CD4-positive, CD25-positive, alpha-beta regulatory T cell (primary cell): Measurements from ENCODE around the gene AUTS2. TPM values are rescaled to one million over a fixed set of nuclear protein-coding genes. Genes with fewer than 3 reads are reported as not detected.

Experiments used
- ATAC-seq, 2 donors: fragments of 150-1000 bp; cut with Tn5 transposase; one replicate each; pipeline ENCODE4 v1.10.0; 2021; ENCODE audit warnings: low read depth in 2 of 2, moderate number of reproducible peaks in 2 of 2, moderate library complexity in 1 of 2
- DNase-seq, 3 donors: peaks; one replicate each; pipeline versions ENCODE4 v3.0.0 to v3.0.0-alpha.2; 2012 to 2022; ENCODE audit warnings: mixed read lengths in 1 of 3
- H3K27ac ChIP-seq: one replicate; pipeline ENCODE4 v1.7.0; 2013; ENCODE audit warnings: mild to moderate bottlenecking, low read length; ENCODE audit not compliant: insufficient read depth, poor library complexity, severe bottlenecking
- H3K27me3 ChIP-seq: one replicate; pipeline ENCODE4 v1.7.0; 2013; ENCODE audit warnings: low read length; ENCODE audit not compliant: control insufficient read depth, insufficient read depth
- H3K36me3 ChIP-seq: one replicate; pipeline ENCODE4 v1.7.0; 2013; ENCODE audit warnings: mild to moderate bottlenecking, low read length, moderate library complexity; ENCODE audit not compliant: control insufficient read depth, insufficient read depth
- H3K4me1 ChIP-seq: 2 replicates; pipeline ENCODE4 v1.7.0; 2013; ENCODE audit warnings: mild to moderate bottlenecking, low read length; ENCODE audit not compliant: insufficient read depth, control insufficient read depth, poor library complexity, severe bottlenecking
- H3K4me3 ChIP-seq: one replicate; pipeline ENCODE4 v1.7.0; 2013; ENCODE audit warnings: low read depth, mild to moderate bottlenecking, low read length, moderate library complexity
- H3K9me3 ChIP-seq, 2 experiments: 1 replicate in 1 of 2; 2 replicates in 1 of 2; pipeline ENCODE4 v1.7.0; 2013; ENCODE audit warnings: low read length in 2 of 2, mild to moderate bottlenecking in 1 of 2, moderate library complexity in 1 of 2; ENCODE audit not compliant: control insufficient read depth in 2 of 2
- H3K27ac Mint-ChIP-seq, 3 donors: one replicate each; pipeline ENCODE4 v1.8.0; 2020 to 2022; ENCODE audit warnings: mild to moderate bottlenecking in 3 of 3, mixed read lengths in 3 of 3, moderate library complexity in 2 of 3
- H3K27me3 Mint-ChIP-seq: one replicate; pipeline ENCODE4 v1.8.0; 2022; ENCODE audit warnings: mild to moderate bottlenecking, mixed read lengths
- H3K36me3 Mint-ChIP-seq: one replicate; pipeline ENCODE4 v1.8.0; 2020; ENCODE audit warnings: mixed read lengths
- H3K4me1 Mint-ChIP-seq, 4 donors: one replicate each; pipeline ENCODE4 v1.8.0; 2020 to 2022; ENCODE audit warnings: mixed read lengths in 4 of 4, mild to moderate bottlenecking in 1 of 4
- H3K4me3 Mint-ChIP-seq, 4 donors: one replicate each; pipeline ENCODE4 v1.8.0; 2020 to 2022; ENCODE audit warnings: mild to moderate bottlenecking in 4 of 4, mixed read lengths in 4 of 4, moderate library complexity in 3 of 4
- H3K9me3 Mint-ChIP-seq, 7 donors: one replicate each; pipeline ENCODE4 v1.8.0; 2020 to 2022; ENCODE audit warnings: mixed read lengths in 7 of 7, mild to moderate bottlenecking in 3 of 7, moderate library complexity in 2 of 7
- polyA plus RNA-seq, 4 donors: library from polyadenylated mRNA; unstranded; fragments of 300-500 nt; fragmentation: Illumina TruSeq; gene quantifications; one replicate each; pipeline ENCODE4 v1.2.3, GENCODE V29; 2021
- total RNA-seq: library from RNA; stranded (reverse); gene quantifications from one replicate; pipeline ENCODE4 v1.2.3, GENCODE V29; 2022

Gene AUTS2
- total and polyA plus RNA-seq, 5 donors from 2014 or later, result 0.47 to 32.4 (median 0.74) TPM

- no peak for ATAC-seq
- no peak overlapping the region for H3K4me3 Mint-ChIP-seq
These were observed 336.8 kb downstream of the AUTS2 start for GRCh38 chr7:69935107-69935506.

DNA sequence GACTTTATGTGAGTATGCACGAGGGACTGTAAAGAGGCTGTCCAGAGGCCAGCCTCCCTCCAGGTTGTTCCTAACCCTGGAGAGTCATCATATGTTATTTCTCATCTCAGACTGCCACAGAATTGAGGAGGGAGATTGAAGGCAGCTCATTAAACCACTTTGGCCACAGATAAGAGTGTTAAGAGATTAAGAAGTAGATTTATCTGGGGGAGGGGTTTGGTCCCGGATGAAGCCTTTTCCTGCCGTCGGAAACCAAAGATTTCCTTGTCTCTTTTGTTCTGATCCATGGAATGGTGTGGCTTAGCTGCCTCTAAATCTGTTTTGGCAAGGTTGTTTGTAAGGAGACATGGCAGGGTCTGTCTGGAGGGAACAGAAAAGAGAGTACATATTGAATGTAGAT is 338.8 kb downstream of the AUTS2 start:
- DNase-seq, result no peak
- no peaks in the 10 kb centered on the region for H3K36me3 Mint-ChIP-seq
- no peak overlapping the region for H3K4me3 ChIP-seq
- no peaks in the 10 kb centered on the region for H3K9me3 ChIP-seq
- H3K4me3 Mint-ChIP-seq, result no peak overlapping the region
- peaks cover 5% of the 10 kb centered on the region for H3K27me3 Mint-ChIP-seq
- H3K27ac ChIP-seq, result no peak overlapping the region
- no peaks in the 10 kb centered on the region for H3K4me1 ChIP-seq
- no peak for ATAC-seq
- peaks cover 0 to 15% (median 0%) of the 10 kb centered on the region in 4 donors for H3K4me1 Mint-ChIP-seq
- peaks cover 0 to 5% (median 0%) of the 10 kb centered on the region in 7 donors for H3K9me3 Mint-ChIP-seq
- no peak overlapping the region for H3K27ac Mint-ChIP-seq
- no peaks in the 10 kb centered on the region for H3K27me3 ChIP-seq
- no peaks in the 10 kb centered on the region for H3K36me3 ChIP-seq

More at GRCh38 chr7:69935107-69935506, 336.8 kb downstream of the AUTS2 start:
- no peaks in the 10 kb centered on the region for H3K4me1 Mint-ChIP-seq
- Histone ChIP-seq H3K9me3 (no peaks in the 10 kb centered on the region), H3K27me3 (no peaks in the 10 kb centered on the region), H3K27ac (no peak overlapping the region), H3K4me3 (no peak overlapping the region), H3K4me1 (no peaks in the 10 kb centered on the region), H3K36me3 (no peaks in the 10 kb centered on the region)
- no peak for DNase-seq
- H3K27ac Mint-ChIP-seq, result no peak overlapping the region
- H3K9me3 Mint-ChIP-seq, result peaks cover 0 to 5% (median 0%) of the 10 kb centered on the region in 7 donors
- peaks cover 5% of the 10 kb centered on the region for H3K27me3 Mint-ChIP-seq
- H3K36me3 Mint-ChIP-seq, result no peaks in the 10 kb centered on the region

- no peaks in the 10 kb centered on the region for H3K9me3 ChIP-seq
- Mint-ChIP-seq H3K36me3 (no peaks in the 10 kb centered on the region), H3K4me3 (no peak overlapping the region), H3K9me3 (peaks cover 0 to 3% (median 0%) of the 10 kb centered on the region in 7 donors), H3K4me1 (peaks cover 0 to 15% (median 0%) of the 10 kb centered on the region in 4 donors), H3K27ac (no peak overlapping the region), H3K27me3 (peaks cover 5% of the 10 kb centered on the region)
- no peaks in the 10 kb centered on the region for H3K36me3 ChIP-seq
- DNase-seq (no peak), ATAC-seq (no peak)
- no peak overlapping the region for H3K4me3 ChIP-seq
- no peaks in the 10 kb centered on the region for H3K4me1 ChIP-seq
- no peak overlapping the region for H3K27ac ChIP-seq
- H3K27me3 ChIP-seq, result no peaks in the 10 kb centered on the region
These were observed 341.0 kb downstream of the AUTS2 start for GRCh38 chr7:69939317-69939716.

GRCh38 chr7:69941077-69941651 is 342.9 kb downstream of the AUTS2 start:
- H3K9me3 Mint-ChIP-seq, result no peaks in the 10 kb centered on the region
- Histone ChIP-seq H3K4me1 (no peaks in the 10 kb centered on the region), H3K4me3 (no peak overlapping the region), H3K9me3 (no peaks in the 10 kb centered on the region), H3K27ac (no peak overlapping the region), H3K27me3 (no peaks in the 10 kb centered on the region), H3K36me3 (no peaks in the 10 kb centered on the region)
- DNase-seq (peak in 1 of 3 donors; percentile 10), ATAC-seq (no peak)
- no peaks in the 10 kb centered on the region for H3K27me3 Mint-ChIP-seq
- H3K4me1 Mint-ChIP-seq, result peaks cover 0 to 15% (median 0%) of the 10 kb centered on the region in 4 donors
- H3K36me3 Mint-ChIP-seq, result no peaks in the 10 kb centered on the region
- no peak overlapping the region for H3K4me3 Mint-ChIP-seq
- no peak overlapping the region for H3K27ac Mint-ChIP-seq

GRCh38 chr7:69942573-69942972 is 344.3 kb downstream of the AUTS2 start:
- Histone ChIP-seq H3K9me3 (no peaks in the 10 kb centered on the region), H3K4me1 (no peaks in the 10 kb centered on the region), H3K4me3 (no peak overlapping the region), H3K27me3 (no peaks in the 10 kb centered on the region), H3K36me3 (no peaks in the 10 kb centered on the region), H3K27ac (no peak overlapping the region)
- no peak for ATAC-seq
- Mint-ChIP-seq H3K27me3 (no peaks in the 10 kb centered on the region), H3K4me3 (no peak overlapping the region), H3K9me3 (no peaks in the 10 kb centered on the region), H3K4me1 (peaks cover 0 to 15% (median 0%) of the 10 kb centered on the region in 4 donors), H3K36me3 (no peaks in the 10 kb centered on the region), H3K27ac (no peak overlapping the region)
- DNase-seq, result no peak

DNA sequence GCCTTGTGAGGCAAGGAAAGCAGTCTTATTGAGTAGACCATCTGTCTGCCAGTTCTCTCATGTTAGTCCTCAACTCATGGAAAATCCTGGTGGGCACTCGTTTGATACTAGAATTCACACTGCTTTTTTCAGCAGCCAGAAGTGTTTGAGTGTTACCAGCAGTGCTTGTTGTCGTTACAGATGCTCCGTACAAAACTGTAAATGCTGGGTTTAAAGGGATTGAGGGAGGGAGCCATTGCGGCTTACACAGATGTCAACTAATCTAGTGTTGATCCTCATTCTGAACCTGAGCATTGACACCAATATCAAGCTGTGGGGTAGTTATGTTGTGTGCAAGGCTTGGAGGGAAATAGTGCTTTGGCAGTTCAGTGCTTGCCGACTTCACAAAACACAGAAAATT is 348.6 kb downstream of the AUTS2 start:
- Histone ChIP-seq H3K4me1 (no peaks in the 10 kb centered on the region), H3K27me3 (no peaks in the 10 kb centered on the region), H3K36me3 (no peaks in the 10 kb centered on the region), H3K4me3 (no peak overlapping the region), H3K27ac (no peak overlapping the region), H3K9me3 (no peaks in the 10 kb centered on the region)
- Mint-ChIP-seq H3K27me3 (no peaks in the 10 kb centered on the region), H3K4me3 (no peak overlapping the region), H3K27ac (no peak overlapping the region), H3K36me3 (no peaks in the 10 kb centered on the region), H3K9me3 (peaks cover 0 to 2% (median 0%) of the 10 kb centered on the region in 7 donors), H3K4me1 (no peaks in the 10 kb centered on the region)
- DNase-seq, result no peak
- ATAC-seq, result no peak

GRCh38 chr7:69947998-69948397 is 349.7 kb downstream of the AUTS2 start:
- Histone ChIP-seq H3K9me3 (no peaks in the 10 kb centered on the region), H3K4me1 (no peaks in the 10 kb centered on the region), H3K27me3 (no peaks in the 10 kb centered on the region), H3K27ac (no peak overlapping the region), H3K4me3 (no peak overlapping the region), H3K36me3 (no peaks in the 10 kb centered on the region)
- no peak for DNase-seq
- Mint-ChIP-seq H3K4me3 (no peak overlapping the region), H3K4me1 (peaks cover 0 to 2% (median 0%) of the 10 kb centered on the region in 4 donors), H3K9me3 (peaks cover 0 to 2% (median 0%) of the 10 kb centered on the region in 7 donors), H3K27me3 (no peaks in the 10 kb centered on the region), H3K36me3 (no peaks in the 10 kb centered on the region), H3K27ac (no peak overlapping the region)
- ATAC-seq, result no peak

GRCh38 chr7:69949122-69949521 is 350.8 kb downstream of the AUTS2 start:
- Mint-ChIP-seq H3K27ac (no peak overlapping the region), H3K27me3 (no peaks in the 10 kb centered on the region), H3K36me3 (no peaks in the 10 kb centered on the region), H3K9me3 (peaks cover 0 to 2% (median 0%) of the 10 kb centered on the region in 7 donors), H3K4me1 (peaks cover 0 to 10% (median 0%) of the 10 kb centered on the region in 4 donors), H3K4me3 (no peak overlapping the region)
- DNase-seq (no peak), ATAC-seq (no peak)
- H3K27ac ChIP-seq, result no peak overlapping the region
- no peaks in the 10 kb centered on the region for H3K4me1 ChIP-seq
- H3K27me3 ChIP-seq, result no peaks in the 10 kb centered on the region
- no peaks in the 10 kb centered on the region for H3K9me3 ChIP-seq
- no peaks in the 10 kb centered on the region for H3K36me3 ChIP-seq
- H3K4me3 ChIP-seq, result no peak overlapping the region
